T-helper 17 cell (primary cell): Measurements from ENCODE around the gene ERV3-1. TPM values are rescaled to one million over a fixed set of nuclear protein-coding genes. Genes with fewer than 3 reads are reported as not detected.
A peak's percentile ranks its signal among the peaks of the same experiment; 100 is the strongest.
"Not testable (repeated sequence)": the region's sequence is repeated elsewhere in the genome, so short reads cannot be mapped to it uniquely, and the experiment has no call there.

ENCODE experiments used
- ATAC-seq: fragments of 150-1000 bp; cut with Tn5 transposase; 2 replicates; pipeline ENCODE4 v1.10.0; 2021; ENCODE audit warnings: mild to moderate bottlenecking, moderate library complexity
- DNase-seq, 3 donors: peaks; one replicate each; pipeline versions ENCODE4 v3.0.0 to v3.0.0-alpha.2; 2020 to 2021
- H3K9me3 ChIP-seq: one replicate; pipeline ENCODE4 v1.7.0; 2013; ENCODE audit warnings: low read length, mild to moderate bottlenecking; ENCODE audit not compliant: control insufficient read depth, poor library complexity, severe bottlenecking
- H3K27ac Mint-ChIP-seq: one replicate; pipeline ENCODE4 v1.8.0; 2022; ENCODE audit warnings: mild to moderate bottlenecking, moderate library complexity, mixed read lengths
- H3K27me3 Mint-ChIP-seq: one replicate; pipeline ENCODE4 v1.8.0; 2022; ENCODE audit warnings: mixed read lengths
- H3K36me3 Mint-ChIP-seq: one replicate; pipeline ENCODE4 v1.8.0; 2022; ENCODE audit warnings: low read depth, mixed read lengths
- H3K4me1 Mint-ChIP-seq: one replicate; pipeline ENCODE4 v1.8.0; 2022; ENCODE audit warnings: mild to moderate bottlenecking, mixed read lengths
- H3K4me3 Mint-ChIP-seq: one replicate; pipeline ENCODE4 v1.8.0; 2022; ENCODE audit warnings: mild to moderate bottlenecking, moderate library complexity, mixed read lengths
- total RNA-seq, 4 donors: library from RNA in 2 of 4; stranded (reverse) in 2 of 4; gene quantifications; one replicate each; pipeline ENCODE4 v1.2.3 and lab custom pipeline; 2022 to 2026

The ERV3-1 gene, protein sequence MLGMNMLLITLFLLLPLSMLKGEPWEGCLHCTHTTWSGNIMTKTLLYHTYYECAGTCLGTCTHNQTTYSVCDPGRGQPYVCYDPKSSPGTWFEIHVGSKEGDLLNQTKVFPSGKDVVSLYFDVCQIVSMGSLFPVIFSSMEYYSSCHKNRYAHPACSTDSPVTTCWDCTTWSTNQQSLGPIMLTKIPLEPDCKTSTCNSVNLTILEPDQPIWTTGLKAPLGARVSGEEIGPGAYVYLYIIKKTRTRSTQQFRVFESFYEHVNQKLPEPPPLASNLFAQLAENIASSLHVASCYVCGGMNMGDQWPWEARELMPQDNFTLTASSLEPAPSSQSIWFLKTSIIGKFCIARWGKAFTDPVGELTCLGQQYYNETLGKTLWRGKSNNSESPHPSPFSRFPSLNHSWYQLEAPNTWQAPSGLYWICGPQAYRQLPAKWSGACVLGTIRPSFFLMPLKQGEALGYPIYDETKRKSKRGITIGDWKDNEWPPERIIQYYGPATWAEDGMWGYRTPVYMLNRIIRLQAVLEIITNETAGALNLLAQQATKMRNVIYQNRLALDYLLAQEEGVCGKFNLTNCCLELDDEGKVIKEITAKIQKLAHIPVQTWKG
- 10 to 100 TPM; 15.2 to 21.8 TPM for total RNA-seq
- total RNA-seq (lab: John Stamatoyannopoulos, UW) = 5.6 to 15.9 reads per million in 2 donors

DNA sequence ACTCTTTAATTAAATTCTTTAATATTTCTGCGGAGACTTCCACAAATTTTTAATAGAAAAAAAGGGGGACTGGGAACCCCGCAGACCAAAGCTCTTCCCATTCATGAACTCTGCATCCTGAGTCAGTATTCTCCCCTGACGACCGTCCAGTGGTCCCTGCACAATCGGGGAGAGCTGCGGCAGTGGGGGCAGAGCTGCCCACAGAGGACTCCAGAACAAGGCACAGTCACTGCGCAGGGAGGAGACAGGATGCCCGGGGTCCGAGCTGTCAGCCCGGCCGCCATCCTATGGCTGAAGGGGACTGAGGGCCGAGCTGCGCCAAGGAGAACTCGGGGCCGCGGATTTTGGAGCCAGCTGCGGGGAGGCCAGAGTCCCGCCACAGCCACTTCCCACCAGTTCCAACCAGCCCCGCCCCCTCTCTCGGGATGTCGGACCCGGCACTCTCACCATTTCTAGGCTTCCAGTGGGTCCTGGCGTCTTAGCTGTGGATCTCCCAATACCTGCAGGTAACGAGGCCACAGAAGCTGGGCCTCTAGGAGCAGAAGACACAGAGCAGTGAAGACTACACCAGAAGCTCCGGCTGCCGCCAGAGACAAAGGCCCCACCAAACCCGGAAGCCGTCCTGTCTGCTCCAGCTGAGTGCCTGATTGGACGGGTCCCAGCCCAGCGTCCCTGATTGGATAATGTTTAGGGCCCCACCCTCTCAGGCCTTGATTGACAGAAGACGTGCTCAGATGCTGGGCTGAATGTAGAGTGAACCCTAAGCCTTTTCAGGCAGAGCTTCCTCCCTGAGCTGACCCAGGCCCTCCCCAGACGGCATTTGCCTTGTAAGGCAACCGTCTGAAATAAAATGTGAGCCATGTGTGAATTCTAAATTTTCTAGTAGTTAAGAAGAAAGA is at the start of gene ERV3-1:
TSS of gene ERV3-1 (minus strand) at position 594 of the 899 bp plus-strand sequence. CDS start 13,661 bp downstream, outside the sequence.
- Mint-ChIP-seq H3K27ac (peak within 1 kb of the TSS; percentile 98), H3K36me3 (peaks cover under 1% of the 10 kb centered on the region), H3K4me3 (peak within 1 kb of the TSS; percentile 94), H3K4me1 (peaks cover 25% of the 10 kb centered on the region), H3K27me3 (no peaks in the 10 kb centered on the region)
- H3K9me3 ChIP-seq = no peaks in the 10 kb centered on the region
- peak; percentile 74 to 85 (median 82) for DNase-seq
- ATAC-seq = peak; percentile 99

DNA sequence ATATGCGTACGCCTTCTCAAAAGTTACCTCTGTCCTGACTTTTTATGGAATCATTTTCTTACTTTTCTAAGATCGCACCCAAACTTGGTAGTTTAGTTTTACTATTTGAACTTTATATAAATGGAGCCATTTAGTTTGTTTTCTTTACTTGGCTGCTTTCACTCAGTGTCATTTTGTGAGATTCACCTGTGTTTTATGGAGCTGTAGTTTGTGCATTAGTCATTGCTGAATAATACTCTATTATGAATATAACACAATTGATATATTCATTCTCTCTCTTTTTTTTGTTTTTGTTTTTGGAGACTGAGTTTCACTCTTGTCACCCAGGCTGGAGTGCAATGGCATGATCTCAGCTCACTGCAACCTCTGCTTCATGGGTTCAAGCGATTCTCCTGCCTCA is 49.3 kb upstream of the ERV3-1 start:
- H3K36me3 Mint-ChIP-seq, H3K4me1 Mint-ChIP-seq, DNase-seq, H3K9me3 ChIP-seq, H3K27me3 Mint-ChIP-seq, H3K4me3 Mint-ChIP-seq, ATAC-seq: not testable (repeated sequence)
- H3K27ac Mint-ChIP-seq = peak overlapping the region; percentile 21

DNA sequence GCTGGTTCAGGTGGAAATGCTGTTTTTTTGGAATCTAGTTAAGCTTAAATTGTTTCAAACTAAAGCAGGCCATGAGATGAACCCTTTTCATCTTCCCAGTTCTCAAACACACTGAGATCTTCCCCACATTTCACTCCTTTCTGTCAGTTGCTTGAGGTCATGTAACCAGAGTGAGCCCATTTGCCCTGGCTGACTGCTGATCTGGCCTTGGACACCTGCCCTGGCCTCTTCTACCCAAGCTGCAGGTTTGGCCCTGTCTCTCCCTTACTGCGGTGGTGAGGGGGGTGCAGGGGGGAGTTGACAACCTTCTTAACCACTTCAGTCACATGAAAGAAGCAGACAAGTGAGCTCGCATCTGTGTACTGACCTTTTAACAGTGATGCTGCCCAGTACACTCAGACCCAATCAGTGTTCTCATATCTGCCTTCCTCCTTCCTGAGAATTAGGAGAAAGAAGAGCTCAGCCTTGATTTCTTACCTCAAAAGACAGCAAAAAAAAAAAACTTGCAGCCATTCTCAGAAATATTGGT is 48.0 kb upstream of the ERV3-1 start:
- H3K27me3 Mint-ChIP-seq, H3K36me3 Mint-ChIP-seq, H3K4me3 Mint-ChIP-seq, H3K9me3 ChIP-seq, H3K27ac Mint-ChIP-seq, H3K4me1 Mint-ChIP-seq, ATAC-seq, DNase-seq: not testable (repeated sequence)

DNA sequence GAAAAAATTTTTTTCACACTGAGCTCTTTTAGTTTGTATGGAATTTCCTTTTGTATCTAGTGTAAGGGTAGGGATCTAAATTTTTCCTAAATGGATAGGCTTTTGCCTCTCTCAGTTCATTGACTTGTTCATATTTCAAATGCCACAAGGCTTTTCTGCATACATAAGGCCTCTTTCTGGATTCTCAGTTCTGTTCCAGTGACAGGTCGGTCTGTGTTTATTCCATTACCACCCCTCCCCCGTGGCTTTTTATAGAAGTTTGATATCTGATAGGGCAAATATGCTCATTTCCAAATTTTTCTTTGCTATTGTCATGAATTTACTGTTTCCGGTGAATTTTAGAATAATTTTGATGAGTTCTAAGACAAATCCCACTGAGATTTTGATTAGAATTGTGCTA is 45.2 kb upstream of the ERV3-1 start:
- H3K27me3 Mint-ChIP-seq, H3K4me1 Mint-ChIP-seq, H3K4me3 Mint-ChIP-seq, H3K36me3 Mint-ChIP-seq, DNase-seq, ATAC-seq, H3K9me3 ChIP-seq, H3K27ac Mint-ChIP-seq: not testable (repeated sequence)

DNA sequence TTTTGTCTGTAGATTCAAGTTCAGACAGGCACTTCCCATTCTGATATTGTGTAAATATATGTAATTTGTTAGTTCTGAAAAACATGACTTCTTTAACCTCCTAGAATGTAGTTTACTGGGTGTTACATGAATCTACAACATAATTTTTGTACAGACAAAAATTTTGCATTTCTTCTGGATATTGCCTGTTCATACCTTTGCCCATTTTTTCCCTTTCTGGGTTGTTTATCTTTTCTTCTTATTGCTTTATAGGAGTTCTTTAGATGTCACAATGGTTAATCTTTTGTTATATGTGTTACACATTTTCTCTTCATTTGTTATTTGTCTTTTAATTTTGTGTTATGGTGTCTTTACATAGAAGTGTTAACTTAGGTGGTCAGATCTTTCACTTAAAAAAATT is 44.7 kb upstream of the ERV3-1 start:
- H3K27me3 Mint-ChIP-seq, H3K27ac Mint-ChIP-seq, H3K9me3 ChIP-seq, H3K4me3 Mint-ChIP-seq, DNase-seq, H3K36me3 Mint-ChIP-seq, H3K4me1 Mint-ChIP-seq, ATAC-seq: not testable (repeated sequence)

DNA sequence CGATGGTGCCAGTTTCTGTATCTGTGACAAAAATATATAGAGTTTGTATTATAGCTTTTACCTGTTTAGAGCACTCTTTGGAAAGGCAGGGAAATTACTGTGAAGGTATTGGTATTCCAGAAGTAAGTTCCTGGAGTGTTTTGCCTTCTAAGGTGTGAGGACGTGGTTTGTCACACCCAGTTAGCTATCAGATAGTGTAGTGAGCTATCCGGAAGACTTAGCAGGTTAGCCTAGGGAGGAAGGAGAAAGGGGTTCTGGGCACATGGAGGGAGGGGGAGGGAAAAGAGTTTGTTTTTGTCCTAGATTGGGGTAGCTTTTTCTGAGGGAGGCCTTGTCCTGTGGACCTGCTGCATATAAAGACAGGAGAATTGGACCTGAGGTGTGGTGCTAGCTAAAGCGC is 39.8 kb upstream of the ERV3-1 start:
- not testable (repeated sequence) for ATAC-seq, H3K9me3 ChIP-seq, H3K4me3 Mint-ChIP-seq, DNase-seq, H3K27me3 Mint-ChIP-seq, H3K36me3 Mint-ChIP-seq
- Mint-ChIP-seq H3K27ac (peak overlapping the region; percentile 49), H3K4me1 (peaks cover 11% of the 10 kb centered on the region)

DNA sequence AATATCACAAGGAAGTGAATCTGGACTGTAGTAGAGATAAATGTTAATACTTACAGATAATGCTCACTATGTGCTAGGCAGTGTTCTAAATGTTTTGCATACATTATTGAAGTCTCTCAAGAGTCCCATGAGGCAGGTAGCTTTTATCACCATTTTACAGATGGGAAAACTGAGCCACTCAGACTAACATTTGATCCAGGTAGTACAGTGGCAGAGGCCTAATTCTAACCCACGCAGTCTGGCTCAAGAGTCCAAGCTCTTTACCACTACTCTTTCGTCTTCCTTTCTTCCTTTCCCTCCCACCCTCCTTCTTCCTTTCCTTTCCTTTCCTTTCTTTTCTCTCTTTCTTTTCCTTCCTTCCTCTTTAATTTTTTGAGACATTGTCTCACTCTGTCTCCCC is 39.1 kb upstream of the ERV3-1 start:
- H3K27me3 Mint-ChIP-seq, DNase-seq, H3K4me3 Mint-ChIP-seq, H3K36me3 Mint-ChIP-seq, H3K4me1 Mint-ChIP-seq, ATAC-seq, H3K9me3 ChIP-seq: not testable (repeated sequence)
- H3K27ac Mint-ChIP-seq = peak overlapping the region; percentile 49

DNA sequence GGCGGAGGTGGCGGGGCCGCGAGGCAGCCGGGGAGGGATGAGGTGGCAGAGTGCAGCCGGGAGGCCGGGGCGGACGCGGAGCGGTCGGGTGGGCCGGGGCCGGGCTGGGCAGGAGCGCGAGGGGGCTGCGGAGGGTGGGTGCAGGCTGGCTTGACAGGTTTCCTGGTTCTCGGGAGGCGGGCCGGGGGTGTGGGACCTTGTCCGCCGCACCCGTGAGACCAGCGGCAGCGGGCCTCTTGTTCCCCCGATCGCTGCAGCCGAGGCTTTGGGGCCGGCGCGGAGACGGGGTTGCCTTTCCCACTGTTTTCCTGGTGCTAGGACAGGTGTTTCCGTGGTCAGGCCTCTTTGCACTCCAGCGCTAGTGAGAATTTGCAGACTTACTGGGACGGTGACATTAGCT is 32.3 kb upstream of the ERV3-1 start:
- not testable (repeated sequence) for H3K9me3 ChIP-seq, H3K36me3 Mint-ChIP-seq, H3K27me3 Mint-ChIP-seq, ATAC-seq
- Mint-ChIP-seq H3K4me1 (peaks cover 10% of the 10 kb centered on the region), H3K4me3 (peak overlapping the region; percentile 85), H3K27ac (peak overlapping the region; percentile 53)
- DNase-seq = peak in 2 of 3 donors; percentile 20 to 23

DNA sequence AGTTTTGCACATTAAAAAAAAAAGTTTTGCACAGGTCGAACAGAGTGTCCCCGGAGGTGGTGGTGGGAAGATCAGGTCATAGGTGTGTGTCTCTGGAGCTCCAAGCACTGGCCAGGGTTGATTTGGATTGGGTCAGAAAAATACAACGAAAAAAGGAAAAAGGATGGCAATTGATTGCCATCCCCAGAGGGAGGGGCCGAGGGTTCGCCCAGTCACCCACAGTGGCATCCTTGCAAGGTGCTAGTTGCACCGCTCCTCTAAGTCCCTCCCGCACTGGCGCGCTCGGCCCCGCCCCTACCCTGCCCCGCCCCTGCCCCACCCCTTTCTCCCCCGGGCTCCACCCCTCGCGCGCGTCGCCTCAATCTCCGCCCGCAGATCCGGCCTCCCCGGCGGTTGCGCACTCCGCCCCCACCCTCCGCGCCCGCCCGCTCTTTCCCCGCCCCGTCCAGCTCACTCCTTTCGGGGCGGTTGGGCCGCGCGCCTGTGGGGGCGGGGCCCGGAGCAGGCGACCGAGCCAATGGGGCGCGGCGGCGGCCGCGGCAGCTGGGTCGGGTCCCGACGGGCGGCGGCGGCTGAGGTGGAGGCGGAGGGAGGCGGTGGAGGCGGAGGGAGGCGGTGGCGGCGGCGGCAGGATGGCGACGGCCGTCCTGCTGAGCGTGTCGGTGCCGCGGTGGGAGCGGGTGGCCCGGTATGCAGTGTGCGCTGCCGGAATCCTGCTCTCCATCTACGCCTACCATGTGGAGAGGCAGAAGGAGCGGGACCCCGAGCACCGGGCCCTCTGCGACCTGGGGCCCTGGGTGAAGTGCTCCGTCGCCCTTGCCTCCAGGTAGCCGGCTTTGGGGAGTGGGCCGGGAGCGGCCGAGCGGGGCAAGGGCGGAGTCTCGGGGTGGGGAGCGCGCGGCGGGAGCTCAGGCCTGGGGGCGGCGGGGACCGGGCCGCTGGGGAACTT is 31.5 kb upstream of the ERV3-1 start:
- Mint-ChIP-seq H3K4me3 (peak overlapping the region; percentile 87), H3K4me1 (peaks cover 10% of the 10 kb centered on the region), H3K27ac (peak overlapping the region; percentile 53), H3K27me3 (no peaks in the 10 kb centered on the region), H3K36me3 (no peaks in the 10 kb centered on the region)
- peak; percentile 85 to 96 (median 95) for DNase-seq
- peak; percentile 92 for ATAC-seq
- H3K9me3 ChIP-seq = peaks cover 2% of the 10 kb centered on the region

DNA sequence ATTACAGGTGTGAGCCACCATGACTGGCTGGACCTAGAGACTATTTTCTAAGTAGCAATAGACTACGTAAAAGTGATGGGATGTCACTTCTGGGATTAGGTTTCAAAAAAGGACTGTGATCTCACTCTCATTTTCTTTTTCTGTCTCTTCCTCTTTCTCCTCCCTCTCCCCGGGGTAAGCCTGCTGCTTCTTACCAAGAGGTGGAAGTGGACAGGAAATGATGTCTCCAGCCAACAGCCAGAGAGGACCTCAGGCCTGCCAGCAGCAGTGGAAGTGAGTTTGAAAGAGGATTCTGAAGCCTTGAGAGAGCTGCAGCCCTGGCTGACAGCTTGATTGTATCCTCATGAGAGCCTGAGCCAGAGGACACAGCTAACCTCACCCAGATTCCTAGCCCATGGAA is 30.0 kb upstream of the ERV3-1 start:
- not testable (repeated sequence) for H3K9me3 ChIP-seq, H3K4me3 Mint-ChIP-seq, H3K27ac Mint-ChIP-seq, DNase-seq, ATAC-seq, H3K27me3 Mint-ChIP-seq, H3K36me3 Mint-ChIP-seq
- H3K4me1 Mint-ChIP-seq = peaks cover 10% of the 10 kb centered on the region

DNA sequence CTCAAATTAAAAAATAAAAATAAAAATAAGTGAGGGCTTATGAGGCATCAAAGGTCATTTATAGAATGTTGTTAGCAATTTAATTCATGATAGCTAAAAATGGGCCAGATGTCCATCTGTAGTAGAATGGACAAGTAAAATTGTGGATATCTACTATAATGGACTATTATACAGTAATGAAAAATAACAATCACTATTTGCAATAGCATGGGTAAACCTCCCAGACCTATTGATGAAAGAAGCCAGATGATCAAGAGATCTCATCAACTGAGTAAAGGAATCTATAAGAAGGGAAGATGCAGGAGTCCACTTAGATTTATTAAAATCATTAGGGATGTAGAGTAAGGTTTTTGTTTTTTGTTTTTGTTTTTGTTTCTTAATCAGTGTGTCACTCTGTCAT is 29.0 kb upstream of the ERV3-1 start:
- H3K9me3 ChIP-seq, H3K36me3 Mint-ChIP-seq, DNase-seq, ATAC-seq, H3K4me3 Mint-ChIP-seq, H3K27ac Mint-ChIP-seq, H3K27me3 Mint-ChIP-seq: not testable (repeated sequence)
- peaks cover 10% of the 10 kb centered on the region for H3K4me1 Mint-ChIP-seq

DNA sequence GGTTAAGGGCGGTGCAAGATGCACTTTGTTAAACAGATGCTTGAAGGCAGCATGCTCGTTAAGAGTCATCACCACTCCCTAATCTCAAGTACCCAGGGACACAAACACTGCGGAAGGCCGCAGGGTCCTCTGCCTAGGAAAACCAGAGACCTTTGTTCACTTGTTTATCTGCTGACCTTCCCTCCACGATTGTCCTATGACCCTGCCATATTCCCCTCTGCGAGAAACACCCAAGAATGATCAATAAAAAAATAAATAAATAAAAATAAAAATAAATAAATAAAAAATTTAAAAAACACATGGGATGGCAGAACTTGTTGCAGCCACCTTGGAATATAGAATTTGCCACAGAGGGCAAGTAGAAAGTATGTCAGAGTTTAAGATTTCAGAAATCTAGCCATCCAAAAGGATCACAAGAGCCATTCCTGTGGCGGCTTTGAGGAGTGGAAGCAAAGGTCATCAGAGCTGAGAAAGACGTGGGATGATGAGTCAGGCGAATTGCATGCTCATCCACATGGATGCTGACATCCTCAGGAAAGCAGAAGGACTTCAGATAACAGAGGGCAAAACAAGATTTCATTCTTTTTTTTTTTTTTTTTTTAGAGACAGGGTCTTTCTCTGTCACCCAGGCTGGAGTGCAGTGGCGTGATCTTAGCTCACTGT is 27.8 kb upstream of the ERV3-1 start:
- H3K36me3 Mint-ChIP-seq, DNase-seq, H3K4me1 Mint-ChIP-seq, H3K27me3 Mint-ChIP-seq, H3K27ac Mint-ChIP-seq, H3K9me3 ChIP-seq, H3K4me3 Mint-ChIP-seq, ATAC-seq: not testable (repeated sequence)
